ENCODE results near the gene GASK1A.
A peak's percentile ranks its signal among the peaks of the same experiment; 100 is the strongest.

The GASK1A gene

DNA sequence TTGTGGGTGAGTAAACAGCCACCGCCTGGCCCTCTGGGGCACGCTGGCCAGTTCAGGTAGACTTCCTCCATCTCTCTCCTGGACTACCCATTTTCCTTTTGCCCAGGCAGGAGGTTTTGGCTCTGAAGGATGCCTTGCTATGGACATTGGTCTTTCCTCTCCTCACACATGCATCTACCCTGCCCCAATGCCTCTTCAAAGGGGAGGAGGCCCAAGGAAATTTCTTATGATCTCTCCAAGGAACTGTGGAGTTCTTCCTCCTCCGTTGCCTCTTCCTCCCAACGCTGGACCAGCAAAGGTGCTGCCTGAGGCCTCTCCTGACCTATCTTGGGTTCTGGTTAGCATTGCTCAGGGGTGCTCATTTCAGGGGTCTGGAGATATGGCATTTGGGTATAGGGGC lies 93.2 kb downstream of the GASK1A start:
- no peak for DNase-seq

DNA sequence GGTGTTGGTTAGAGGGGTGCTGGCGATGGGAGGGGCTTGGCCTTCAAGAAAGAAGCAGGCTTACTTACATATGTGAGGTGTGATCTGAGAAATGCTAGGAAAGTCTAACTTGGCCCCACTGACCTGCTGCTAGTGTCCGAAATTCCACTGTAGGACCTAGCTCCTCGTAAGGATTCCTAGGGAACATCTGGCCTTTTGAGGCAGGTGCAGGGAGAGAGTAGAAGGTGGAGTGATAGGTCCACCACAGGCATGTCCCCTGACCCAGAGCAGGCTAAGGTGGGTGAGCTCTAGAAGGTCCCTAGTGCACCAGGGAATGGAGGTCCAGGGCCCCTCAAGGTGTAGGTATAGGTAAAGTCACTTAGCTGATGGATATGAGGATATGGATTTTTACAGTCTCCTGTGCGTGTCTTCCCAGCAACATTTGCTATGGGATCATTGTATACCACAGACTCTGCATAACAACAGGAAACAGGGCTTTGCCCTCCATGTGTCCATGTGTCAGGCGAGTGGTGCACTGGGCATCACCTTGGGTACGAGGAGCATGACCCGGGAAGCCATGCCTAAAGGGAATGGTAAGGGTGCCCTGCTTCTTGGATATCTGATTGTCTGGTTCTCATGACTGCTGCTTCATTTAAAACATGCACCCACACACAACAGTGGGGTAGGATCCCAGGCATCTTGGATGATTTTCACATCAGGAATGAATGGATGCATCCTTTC lies 94.2 kb downstream of the GASK1A start:
- no peak for DNase-seq

DNA sequence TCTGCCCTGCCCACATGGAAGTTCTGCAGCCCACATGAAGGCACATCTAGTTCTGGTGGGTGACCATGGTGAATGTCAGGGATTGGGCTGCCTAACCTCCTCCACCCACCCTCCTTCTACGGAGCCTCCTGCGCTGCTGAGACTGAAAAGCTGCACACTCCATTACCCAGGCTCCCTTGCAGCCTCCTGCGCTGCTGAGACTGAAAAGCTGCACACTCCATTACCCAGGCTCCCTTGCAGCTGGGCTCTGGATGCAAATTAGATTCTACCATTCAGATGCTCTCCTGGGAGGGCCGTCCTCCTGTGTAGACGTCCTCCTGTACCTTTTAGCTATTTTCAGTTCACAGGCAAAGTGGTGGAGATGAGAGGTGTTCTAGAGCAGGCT lies 94.7 kb downstream of the GASK1A start:
- DNase-seq: no peak

DNA sequence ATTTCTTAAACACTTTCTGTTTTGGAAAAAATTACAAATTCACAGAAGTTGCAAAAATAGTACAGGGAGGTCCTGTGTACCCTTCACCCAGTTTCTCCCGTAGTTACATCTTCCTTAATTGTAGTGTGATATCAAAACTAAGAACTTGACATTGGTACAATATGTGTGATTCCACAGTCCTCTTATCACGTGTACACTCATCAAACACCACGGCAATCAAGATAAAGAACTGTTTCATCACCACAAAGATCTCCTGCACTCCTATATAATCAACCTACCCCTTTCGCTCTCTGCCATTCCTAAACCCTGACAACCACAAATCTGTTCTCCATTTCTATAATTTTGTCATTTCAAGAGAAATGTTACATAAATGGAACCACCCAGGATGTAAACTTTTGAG lies 95.4 kb downstream of the GASK1A start:
- no peak for DNase-seq

DNA sequence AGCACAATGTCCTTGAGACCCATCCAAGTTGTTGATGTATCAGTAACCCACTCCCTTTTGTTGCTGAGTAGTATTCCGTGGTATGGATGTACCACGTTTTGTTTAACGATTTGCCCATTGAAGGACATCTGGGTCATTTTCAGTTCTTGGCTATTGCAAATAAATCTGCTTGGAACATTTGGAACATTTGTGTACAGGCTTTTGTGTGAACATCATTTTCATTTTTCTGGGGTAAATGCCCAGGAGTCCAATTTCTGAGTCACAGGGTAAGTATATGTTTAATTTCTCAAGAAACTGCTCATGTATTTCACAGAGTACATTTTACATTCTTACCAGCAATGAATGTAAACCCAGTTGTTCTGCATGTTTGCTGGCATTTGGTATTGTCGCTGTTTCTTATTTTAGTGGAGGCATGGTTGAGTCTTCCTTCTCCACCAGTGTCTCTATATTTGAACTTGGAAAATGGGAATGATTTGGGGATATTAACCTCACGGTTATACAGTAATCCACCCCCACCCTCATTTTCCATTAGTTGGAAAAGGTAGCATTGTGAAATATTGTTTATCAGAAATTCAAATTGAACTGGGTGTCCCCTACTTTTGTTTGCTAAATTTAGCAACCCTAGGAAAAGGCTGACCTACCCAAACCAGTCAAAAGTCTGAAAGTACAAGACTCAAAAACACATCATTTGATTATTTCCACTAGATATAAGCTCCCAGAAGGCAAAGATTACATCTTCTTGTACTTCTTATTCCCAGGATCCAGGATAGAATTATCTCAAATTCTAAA lies 96.0 kb downstream of the GASK1A start:
- DNase-seq: no peak

DNA sequence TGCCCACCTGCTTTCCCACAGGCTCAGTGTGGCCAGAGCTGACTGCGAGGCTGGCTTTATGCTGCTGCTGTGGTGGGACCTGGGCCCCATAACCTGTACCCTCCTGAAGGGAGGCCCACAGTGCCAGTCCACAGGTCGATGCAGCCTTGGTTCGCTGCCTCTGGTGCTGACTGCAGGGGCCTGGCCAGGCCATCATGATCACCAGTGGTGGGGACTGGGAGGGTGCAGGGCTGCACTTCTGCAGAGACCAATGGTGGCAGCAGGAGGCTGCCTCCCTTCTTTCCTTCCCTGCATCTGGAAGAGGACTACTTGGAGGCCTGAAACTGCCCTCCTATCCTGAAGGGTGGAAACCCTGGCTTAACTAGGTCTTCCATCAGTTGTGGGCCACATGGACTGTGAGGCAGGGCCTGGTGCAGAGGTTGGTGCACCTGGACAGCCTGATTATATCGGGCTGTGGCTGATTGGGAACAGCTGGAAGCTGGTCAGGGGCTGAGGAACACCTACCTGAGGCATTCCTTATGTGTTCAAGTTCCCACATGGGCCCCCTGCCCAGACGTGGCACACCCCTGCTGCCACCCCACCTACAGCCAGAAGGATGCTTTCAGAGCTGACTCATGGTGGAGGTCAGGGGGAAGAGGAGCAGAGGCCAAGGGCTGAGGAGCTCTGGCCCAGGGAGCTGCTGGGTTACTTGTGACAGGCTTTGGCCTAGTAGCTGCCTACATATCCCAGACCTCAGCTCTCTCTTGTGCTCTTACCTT lies 97.0 kb downstream of the GASK1A start:
- no peak for DNase-seq

DNA sequence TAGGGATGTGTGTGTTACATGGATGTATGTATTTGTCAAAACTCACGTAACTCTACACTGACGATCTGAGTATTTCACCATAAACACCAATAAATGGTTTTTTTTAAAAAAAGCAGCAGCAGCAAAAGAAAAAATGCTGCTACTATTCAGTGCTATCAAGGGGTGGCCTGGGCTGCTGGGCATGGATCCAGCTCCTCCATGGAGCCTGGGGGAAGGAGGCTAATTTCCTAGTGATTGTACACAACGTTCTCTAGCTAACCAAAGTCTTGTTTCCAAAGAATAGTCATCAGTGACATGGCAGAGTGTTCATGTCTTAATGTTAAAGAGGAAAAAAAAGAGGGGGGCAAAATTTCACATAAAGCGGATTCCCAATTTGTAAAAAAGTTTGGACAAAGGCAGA lies 97.7 kb downstream of the GASK1A start:
- DNase-seq: no peak

DNA sequence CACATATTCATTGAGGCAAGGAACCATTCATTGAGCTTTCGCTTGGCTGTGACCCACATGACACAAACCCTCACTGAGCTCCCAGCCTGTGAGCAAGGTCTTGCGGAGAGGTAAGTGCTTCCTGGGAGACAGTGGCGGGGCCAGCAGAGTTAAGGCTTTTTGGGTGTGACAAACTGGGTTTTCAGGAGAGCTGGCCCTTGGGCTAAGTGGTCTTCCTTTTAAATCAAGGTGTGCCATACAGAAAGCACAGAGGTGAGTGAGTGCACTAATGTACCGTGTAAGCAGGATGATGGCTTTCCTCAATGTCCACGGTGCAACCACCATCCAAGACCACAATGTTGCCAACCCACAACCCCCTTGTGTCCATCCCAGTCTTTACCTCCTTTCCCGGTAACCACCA lies 98.2 kb downstream of the GASK1A start:
- no peak for DNase-seq

DNA sequence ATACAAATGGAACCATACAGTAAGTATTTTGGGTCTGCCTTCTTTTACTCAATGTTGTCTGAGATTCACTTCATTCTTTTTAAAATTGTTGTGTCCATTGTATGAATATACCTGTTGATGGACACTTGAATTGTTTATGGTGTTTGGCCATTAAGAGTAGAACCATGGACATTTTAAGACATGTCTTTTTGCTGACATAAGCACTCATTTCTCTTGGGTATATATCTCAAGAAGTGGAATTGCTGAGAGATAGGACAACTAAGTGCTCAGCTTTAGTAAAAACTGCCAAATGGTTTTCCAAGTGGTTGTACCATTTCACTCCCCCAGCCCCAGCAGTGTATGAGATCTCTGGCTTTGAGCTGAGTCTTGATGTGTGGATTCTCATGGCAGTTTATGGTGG lies 98.6 kb downstream of the GASK1A start:
- no peak for DNase-seq

DNA sequence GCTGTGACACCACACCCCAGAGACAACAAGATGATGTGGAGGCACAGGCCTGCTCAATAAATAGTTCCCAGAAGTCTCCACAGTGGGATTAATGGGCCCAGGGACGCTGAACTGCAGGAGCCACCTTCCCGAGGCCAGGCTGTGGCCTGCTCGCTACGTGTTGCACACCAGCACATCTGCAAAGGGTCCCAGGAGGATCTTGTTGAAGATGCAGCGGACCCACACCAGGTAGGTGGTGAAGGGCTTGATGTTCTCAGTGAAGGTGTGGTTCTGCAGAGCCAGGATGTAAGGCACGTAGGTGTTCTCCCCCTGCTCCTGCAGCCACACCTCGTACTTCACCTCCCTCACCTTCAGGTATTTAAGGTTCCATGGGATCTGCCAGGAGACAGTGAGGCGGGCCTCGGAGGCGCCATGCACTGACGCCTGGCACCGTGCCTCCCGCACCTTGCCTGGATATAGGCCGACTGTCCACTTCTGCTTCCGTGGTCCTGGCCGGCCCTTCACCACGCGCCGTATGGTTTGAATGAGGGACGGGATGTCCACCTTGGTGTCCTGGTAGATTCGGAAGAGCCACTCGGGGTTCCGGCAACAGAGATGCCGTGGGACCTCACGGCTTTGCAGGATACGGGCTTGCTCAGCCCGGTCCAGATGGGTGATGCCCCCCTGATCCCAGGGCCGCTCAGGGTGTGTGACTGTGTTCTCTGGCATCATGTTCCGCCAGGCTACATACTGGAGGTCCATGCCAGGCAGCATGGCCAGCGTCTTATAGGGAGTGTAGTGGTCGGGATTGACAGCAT lies 100.6 kb downstream of the GASK1A start:
- DNase-seq: no peak

DNA sequence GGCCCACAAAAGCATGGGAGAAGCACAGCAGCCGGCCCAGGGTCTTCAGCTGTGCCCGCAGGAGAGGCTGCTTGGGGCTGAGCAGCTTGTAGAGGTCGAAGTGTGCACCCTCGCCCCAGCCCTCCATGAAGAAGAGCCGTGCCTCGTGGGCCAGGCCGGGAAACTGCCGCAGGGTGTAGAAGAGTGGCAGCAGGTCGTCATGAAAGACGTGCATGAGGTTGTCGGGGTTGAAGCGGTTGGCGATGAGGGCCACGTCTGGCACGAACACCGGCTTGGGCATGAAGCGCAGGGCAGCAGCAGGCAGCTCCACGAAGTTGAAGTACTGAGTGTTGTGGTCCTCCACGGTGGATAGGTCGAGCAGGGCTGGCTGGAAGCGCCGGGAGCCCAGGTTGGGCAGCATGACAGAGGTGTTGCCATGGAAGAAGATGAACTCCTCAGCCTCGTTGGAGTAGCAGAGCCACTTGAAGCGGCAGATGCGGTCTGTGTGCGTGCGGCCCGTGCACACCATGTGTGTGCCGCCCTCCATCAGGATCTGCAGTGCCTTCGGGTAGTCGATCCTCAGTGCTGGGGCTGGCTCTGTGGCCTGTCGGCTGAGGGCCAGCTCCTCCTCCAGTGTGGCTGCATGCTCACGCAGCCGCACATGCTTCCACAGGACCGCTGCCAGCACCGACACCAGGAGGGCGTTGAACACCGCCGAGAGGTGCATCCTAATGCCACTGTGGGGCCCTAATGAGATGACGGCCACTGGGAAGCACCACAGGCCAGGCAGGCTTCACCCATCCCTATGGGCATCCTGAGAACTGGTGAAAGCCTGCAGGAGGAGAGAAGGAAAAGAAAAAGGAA lies 101.8 kb downstream of the GASK1A start:
- no peak for DNase-seq

DNA sequence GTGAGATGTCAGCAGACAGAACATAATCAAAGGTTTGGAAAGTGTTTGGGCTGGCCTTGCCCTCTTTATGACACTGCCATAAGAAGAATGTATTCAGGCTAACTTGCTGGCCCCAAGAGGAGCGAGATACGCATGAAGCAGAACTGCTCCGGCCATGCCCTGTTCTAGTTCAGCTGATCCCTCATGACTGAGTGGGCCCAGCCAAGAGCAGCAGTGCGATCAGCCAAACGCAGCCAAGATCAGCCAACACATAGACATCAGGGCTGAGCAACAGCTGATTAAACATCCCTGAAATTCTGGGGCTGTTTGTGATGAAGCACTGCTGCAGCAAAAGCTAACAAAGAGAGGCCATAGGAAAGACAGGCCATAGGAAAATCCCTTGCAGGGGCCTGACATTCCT lies 102.7 kb downstream of the GASK1A start:
- DNase-seq: no peak

DNA sequence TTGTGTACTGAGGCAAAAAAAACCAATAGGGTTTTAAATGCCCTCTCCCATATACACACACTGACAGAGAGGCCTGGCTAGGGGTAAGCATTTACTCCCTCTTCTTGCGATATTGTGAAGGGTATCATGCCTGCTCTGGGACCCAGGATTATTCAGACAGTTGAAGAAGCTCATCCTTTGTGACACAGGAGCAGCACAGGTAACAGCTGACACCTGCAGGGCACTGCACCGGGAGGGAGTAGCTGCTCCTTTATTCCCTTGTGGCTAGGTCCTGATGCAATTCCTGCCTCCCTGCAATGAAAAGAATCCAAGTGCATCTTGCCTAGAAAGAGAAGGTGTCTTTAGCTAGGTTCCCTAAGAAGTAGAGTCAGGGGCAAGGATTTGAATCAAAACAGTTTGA lies 103.3 kb downstream of the GASK1A start:
- no peak for DNase-seq

DNA sequence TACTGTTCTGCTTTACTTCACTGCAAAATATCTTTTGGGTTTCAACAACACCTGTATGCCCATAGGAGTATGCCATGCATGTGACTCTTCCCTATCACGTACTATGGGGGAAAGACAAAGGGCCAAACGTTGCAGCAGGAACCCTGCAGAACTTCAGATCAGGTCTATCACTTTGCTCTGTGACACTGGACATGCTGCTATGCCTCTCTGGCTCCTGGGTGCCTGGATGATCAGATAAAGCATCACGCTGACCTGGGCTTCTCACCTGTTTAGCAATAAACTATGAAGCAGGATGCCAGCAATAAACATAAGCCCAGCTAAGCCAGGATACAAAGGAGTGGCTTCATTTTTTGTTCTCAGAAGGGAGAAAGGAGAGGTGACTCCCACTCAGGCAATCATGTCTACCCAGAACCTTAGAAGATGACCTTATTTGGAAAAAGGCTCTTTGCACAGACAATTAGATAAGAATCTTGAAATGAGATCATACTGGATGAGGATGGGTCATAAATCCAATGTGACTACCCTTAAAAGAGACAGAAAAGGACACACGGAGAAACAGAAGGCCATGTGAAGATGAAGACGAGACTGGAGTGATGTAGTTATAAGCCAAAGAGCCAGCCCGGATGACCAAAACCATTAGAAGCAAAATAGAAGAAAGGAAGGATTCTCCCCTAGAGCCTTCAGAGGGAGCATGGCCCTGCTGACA lies 107.5 kb downstream of the GASK1A start:
- DNase-seq: no peak

DNA sequence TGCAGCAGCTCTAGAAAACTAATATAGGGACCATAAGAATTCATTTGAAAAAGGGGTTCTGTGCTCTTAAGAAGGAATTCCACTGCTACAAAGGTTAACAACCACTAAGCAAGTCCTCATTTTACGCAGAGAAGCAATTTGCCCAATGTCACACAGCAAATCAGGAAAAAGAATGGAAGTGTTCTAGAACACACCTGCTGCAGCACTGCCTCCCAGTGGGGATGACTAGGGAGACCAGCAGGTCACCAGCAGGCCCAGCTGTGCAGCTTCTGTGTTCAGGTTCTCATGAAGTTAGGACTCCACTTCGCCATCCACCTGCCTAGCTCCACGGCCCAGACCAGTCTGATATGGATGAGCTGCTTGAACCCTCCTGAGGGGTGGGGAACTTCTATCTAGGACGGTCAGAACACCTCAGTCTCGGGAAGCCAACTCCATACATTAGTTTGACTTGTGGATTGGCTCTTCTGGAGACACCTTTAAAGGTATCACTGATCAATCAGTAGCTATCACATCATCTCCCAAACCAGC lies 108.2 kb downstream of the GASK1A start:
- DNase-seq: peak; percentile 8

DNA sequence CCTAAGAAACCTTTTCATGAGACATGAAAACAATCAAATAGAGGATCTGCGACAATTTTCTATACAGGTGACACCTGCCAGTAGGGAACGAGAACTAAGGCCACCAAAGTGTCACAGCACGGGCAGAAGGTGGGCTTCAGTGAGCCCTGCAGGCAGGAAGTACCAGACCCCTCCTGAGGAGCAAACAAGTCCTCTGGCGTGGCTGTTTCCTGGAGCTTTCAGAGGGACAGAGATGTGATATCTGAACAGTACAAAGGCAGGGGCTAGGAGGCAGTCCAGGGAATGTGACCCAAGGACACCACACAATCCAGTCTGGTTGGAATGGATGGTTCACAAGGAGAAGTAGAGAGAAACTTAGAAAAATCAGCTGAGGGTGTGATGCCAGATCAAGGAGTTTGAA lies 110.0 kb downstream of the GASK1A start:
- DNase-seq: no peak

DNA sequence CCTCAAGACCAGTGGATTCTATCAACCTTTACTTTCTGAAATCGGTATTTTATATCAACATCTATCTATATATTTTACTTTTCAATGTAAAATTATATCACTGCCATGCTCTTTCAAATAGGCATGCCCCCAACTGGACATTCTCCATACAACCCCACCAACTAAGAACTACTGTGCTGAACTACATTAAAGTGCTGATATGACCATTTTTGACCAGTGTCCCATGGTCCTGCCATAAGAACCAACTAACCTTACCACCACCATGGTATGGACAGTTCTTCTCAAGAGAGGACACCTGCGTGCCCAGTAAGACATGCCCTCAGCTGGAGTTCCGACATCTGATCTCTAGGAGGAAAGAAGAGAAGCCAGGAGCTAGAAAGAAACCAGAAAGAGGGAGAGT lies 111.1 kb downstream of the GASK1A start:
- DNase-seq: no peak

DNA sequence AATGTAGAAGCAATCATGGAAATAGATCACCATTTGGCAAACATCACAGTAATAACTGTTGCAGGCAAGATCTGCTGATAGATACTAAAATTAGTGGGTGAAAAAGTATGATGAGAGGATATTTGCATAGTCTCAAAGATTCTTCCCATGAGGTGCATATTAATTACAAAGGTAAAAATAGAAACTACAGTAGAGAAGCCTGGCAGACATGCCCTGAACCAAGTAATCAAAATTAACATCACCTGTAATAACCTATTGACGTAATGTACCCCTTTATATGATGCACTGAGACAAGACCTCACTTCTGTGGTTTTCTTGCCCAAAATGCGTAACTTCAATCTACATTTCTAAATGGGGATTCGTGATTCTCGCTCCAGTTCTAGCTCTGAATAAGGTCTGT lies 112.4 kb downstream of the GASK1A start:
- no peak for DNase-seq

DNA sequence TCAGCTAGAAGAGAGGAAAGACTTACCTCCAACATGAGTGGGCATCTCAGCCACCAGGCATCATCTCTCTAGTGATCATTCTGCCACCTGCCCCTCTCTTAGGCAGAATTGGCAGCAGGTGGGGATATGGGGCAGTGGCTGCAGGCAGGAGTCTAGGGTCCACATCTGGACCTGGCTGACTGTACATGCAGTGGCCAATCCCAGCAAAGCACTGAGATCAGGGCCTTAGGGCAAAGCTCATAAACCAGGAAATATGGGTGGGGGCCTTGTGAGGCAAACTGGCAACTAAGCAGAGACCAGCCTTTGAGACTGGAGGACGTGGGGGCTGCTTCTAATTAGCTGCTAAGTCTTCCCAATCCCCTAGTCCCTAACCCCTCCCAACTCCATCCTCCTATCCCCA lies 113.9 kb downstream of the GASK1A start:
- no peak for DNase-seq

DNA sequence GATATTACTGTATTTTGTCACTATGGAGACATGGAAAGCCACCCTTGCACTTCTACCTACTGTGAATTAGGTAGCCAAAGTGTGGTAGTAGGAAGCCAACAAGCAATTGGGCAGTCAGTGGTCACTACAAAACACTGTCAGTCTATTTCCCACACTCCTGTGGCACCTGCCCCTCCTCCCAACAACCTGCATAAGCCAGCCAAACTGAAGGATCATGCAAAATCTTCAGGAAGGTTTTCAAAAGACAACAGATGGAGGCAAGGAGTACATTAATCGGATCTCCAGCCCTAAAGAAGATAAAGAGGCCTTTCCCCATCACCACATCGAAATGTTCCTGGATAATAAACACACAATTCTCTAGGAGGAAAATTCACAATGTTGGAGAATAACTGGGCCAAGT lies 114.9 kb downstream of the GASK1A start:
- DNase-seq: no peak

DNA sequence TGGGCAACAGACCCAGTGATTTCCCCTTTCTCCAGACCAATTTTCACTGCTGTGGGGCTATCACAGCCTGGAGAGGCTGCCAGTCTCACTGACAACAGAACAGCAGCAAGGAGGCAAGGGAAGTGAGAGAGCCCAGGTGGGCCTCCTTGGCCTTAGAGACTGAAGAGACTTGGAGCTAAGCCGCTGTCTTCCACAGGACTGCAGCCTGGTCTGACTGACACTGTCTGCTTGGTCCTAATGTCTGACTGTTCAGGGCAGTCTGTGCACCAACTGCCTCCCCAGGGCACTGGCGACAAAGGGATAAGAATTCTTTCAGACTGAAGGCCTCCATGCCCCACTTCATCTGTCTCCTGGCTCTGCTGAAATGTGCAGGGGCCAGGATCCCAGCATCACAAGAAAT lies 115.3 kb downstream of the GASK1A start:
- no peak for DNase-seq

Data from CD4-positive, alpha-beta T cell treated with Interleukin-21 for 1 hour (primary cell).